Fibroblast of peridontal ligament (primary cell): ENCODE results near the gene KIF25.

ENCODE experiments used
- DNase-seq: peaks from one replicate; pipeline ENCODE4 v3.0.0-alpha.2; 2010; ENCODE audit errors: extremely low read depth

KIF25 gene

DNA sequence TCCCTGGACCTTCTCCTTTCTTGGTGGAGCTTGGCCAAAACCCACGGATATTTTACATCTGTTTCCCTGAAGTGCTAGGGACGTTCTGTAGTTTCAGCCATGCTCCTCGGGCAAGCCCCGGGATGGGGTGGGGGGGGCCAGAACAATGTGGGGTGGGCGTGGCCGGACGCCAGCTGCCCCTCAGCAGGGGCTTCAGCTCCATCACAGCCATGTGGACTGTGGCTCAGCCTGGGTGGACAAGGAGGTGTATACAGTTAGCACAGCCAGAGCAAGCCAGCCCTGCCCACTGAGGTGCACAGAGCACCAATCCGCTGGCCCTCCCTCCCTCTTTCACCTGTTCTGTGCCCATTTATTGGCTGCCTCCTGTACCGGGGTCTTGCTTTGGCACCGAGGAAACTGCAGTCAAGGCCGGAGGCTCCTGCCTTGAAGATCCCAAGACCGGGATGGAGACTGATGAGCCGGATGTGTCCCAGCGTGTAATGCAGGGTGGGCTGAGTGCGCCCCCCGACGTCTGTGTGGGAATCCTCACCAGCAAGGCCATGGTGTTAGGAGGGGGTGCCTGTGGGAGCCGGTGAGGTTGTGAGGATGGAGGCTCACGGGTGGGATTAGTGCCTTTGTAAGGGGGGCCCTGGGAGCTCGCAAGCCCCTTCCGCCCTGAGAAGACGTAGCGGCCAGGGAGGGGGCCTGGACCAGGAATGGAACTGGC lies 53.6 kb downstream of the KIF25 start:
- no peak for DNase-seq

DNA sequence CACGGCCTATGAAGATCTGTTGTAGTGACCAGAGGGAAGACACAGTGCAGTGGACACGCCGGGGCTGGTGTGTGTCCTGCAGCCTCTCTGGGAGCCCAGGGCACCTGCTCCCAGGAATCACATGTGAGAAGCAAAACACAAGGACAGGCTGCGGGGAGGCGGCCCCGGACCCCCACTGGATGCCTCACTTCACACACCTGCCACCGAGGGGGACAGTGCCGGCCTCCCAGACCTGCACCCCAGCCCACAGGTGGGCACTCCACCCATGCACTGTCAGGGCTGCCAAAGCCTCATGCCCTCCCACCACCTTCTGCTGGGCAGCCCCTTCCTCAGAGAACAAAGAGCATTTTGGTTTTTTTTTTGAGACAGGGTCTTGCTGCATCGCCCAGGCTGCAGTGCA lies 54.2 kb downstream of the KIF25 start:
- DNase-seq: no peak

- DNase-seq: no peak
These were observed 54.9 kb downstream of the KIF25 start for GRCh38 chr6:168052291-168052891.

GRCh38 chr6:168053086-168053956 lies 55.9 kb downstream of the KIF25 start:
- no peak for DNase-seq

GRCh38 chr6:168053957-168054471 lies 56.5 kb downstream of the KIF25 start:
- no peak for DNase-seq

GRCh38 chr6:168054765-168055560 lies 57.5 kb downstream of the KIF25 start:
- no peak for DNase-seq

GRCh38 chr6:168055696-168056489 lies 58.4 kb downstream of the KIF25 start:
- DNase-seq: no peak

GRCh38 chr6:168056892-168057527 lies 59.5 kb downstream of the KIF25 start:
- DNase-seq: no peak

- DNase-seq: no peak
These were observed 60.4 kb downstream of the KIF25 start for GRCh38 chr6:168057836-168058235.

DNA sequence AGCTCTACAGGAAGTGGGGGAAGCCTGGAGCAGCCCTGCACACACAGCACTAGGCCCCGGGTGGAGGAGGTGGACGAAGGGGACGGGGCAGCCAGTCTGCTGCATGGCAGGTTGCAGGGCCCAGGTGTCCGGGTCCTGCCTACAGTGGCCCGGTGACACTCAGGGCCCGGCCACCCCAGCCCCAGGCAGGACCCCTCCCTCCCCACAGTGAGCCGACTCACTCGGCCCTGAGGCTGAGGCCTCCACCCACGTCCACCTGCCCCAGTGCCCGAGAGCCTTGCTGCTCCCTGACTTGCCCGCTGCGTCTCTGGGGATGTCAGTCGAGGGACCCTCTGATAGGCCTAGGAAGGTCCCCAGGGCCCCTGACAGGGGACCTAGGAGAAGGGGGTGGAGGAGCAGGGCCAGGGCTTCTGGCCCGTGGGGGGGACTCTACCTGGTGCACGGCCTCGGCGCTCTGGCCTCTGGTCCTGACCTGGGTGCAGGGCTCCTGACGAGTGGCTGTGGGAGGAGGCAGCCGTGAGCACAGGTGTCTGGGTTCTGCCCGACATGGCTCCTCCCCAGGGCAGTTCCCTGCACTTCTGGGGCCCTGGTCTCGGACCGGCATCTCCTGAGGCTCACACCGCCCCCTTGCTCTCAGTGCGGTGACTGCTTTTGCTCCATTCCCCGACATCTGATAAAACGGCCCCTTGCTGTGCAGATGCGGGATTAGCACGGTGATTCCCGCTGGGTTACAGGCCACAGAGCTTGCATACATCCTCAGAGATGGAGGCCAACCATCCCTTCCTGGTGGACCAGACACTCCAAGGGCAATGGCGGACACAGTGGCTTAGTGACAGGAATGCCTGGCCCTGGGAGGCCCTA lies 61.5 kb downstream of the KIF25 start:
- no peak for DNase-seq

DNA sequence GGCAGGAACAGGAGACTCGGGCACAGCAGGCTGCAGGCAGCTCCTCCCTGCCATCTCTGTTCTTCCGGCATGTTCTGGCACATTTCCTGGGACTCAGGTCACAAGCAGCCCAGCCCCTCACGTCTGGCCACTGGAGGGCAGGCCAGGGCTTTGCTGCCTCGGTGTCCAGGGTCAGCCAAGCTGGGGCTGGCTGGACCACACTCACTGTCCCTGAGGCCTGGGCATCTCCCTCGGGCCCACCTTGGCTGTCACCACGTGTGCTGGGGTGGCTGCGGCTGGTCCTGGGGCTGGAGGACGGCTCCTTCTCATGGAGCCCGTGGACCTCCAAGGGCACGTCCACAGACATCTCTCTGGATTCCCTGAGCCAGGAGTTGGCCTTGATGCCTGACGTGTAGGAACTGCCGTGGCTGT lies 63.1 kb downstream of the KIF25 start:
- DNase-seq: no peak

DNA sequence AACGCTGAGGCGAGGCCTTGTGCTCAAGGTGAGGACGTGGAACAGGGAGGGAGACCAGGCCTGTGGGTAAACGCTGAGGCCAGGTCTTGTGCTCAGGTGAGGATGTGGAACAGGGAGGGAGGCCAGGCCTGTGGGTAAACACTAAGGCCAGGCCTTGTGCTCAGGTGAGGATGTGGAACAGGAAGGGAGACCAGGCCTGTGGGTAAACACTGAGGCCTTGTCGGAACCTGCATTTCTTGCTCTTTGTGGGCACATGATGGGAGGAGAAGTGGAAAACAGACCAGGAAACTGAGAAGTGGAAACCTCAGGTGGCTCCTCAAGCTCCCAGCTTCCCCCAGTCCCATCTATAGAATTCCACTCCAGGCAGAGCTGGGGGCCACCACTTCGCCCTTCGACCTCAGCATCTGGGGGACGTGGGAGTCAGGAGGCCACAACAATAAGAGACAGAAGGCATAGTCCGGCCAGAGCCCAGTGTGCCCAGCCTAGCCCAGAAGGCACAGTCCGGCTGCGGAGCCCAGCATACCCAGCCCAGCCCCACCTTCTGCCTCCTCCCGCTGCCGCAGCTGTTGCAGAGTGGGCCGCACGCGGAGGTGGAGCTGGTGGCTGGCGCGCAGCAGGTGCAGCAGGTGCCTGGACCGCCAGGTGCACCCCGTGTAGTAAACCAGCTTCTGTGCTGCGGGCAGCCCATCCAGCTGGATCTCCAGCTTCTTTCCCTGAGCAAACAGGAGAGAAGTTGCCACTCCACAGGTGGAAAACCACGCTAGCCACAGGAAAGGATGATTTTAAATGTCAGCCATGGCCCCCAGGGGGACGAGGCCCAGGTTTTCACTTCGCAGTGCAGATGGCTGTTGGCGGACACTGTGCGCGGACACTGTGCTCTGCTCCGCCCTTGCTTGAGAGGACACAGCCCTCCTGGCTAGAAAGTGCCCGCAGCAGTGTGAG lies 64.1 kb downstream of the KIF25 start:
- no peak for DNase-seq

- DNase-seq: no peak
These were observed 65.1 kb downstream of the KIF25 start for GRCh38 chr6:168062346-168063289.

- no peak for DNase-seq
These were observed 66.0 kb downstream of the KIF25 start for GRCh38 chr6:168063431-168063830.

DNA sequence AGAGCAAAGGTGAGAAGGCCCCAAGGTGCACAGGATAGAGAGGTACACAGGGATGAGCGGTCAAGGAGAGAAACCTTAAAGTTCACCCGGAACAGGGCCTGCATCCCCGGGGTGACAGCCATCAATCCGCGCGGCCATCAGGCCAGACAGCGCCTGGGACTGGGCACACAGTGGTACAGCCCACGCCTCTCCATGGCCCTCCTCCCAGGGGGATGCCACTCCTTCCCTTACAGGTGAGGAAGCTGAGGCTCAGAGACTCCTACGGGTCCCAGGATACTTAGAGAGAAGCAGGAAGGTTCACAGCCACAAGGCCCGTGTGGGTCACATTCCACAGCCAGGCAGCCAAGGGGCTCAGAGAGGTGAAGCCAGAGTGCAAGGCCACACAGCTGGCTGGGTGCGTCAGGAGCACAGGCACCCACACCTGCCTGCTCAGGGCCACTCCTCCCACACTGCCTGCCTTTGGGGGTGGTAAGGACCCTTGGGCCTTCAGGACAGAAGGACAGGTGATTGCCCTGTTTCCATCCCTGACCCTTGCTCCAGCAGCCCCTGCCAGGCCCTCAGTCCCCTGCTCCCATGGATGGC lies 66.8 kb downstream of the KIF25 start:
- no peak for DNase-seq

- DNase-seq: no peak
These were observed 69.7 kb downstream of the KIF25 start for GRCh38 chr6:168067081-168067759.
